ENCODE measurements around the gene PICK1.
"Not testable (repeated sequence)": the region's sequence is repeated elsewhere in the genome, so short reads cannot be mapped to it uniquely, and the experiment has no call there.

The PICK1 gene

GRCh38 chr22:38077096-38077495 is 19.9 kb downstream of the PICK1 start:
- TF ChIP-seq, protein P1, sequence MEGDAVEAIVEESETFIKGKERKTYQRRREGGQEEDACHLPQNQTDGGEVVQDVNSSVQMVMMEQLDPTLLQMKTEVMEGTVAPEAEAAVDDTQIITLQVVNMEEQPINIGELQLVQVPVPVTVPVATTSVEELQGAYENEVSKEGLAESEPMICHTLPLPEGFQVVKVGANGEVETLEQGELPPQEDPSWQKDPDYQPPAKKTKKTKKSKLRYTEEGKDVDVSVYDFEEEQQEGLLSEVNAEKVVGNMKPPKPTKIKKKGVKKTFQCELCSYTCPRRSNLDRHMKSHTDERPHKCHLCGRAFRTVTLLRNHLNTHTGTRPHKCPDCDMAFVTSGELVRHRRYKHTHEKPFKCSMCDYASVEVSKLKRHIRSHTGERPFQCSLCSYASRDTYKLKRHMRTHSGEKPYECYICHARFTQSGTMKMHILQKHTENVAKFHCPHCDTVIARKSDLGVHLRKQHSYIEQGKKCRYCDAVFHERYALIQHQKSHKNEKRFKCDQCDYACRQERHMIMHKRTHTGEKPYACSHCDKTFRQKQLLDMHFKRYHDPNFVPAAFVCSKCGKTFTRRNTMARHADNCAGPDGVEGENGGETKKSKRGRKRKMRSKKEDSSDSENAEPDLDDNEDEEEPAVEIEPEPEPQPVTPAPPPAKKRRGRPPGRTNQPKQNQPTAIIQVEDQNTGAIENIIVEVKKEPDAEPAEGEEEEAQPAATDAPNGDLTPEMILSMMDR (IDR thresholded peaks at IDR 0.05; ENCODE audit: unreplicated experiment in 3 of 3), result no peak
- Mint-ChIP-seq H3K27me3 (ENCODE audit: low read depth) (peaks cover 8% of the 10 kb centered on the region), H3K27ac (no peak overlapping the region), H3K9me3 (no peaks in the 10 kb centered on the region), H3K4me1 (no peaks in the 10 kb centered on the region), H3K36me3 (ENCODE audit: low read depth) (peaks cover 8% of the 10 kb centered on the region), H3K4me3 (no peak overlapping the region)

DNA sequence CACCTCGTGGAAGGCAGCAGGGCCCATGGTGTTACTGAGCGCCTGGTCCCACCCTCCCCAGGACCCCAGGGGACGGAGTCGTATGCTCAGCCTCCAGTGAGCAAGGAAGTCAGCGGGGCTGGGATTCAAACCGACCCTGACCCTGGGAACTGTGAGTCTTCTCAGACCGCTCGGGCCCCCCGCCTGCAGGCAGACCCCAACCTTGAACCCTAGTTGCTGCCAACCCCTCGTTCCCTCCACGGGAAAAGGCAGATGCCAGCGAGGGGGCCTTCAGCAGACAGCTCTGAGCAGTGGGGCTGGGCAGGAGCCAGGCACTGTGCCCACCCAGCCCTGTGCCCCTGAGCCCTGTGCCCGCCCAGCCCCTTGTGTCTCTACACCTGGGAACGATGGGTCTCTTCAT is 20.4 kb downstream of the PICK1 start:
- Mint-ChIP-seq H3K27ac (no peak overlapping the region), H3K4me1 (no peaks in the 10 kb centered on the region), H3K36me3 (ENCODE audit: low read depth) (peaks cover 4% of the 10 kb centered on the region), H3K9me3 (no peaks in the 10 kb centered on the region), H3K4me3 (no peak overlapping the region), H3K27me3 (ENCODE audit: low read depth) (peaks cover 8% of the 10 kb centered on the region)
- TF ChIP-seq, protein P1 (IDR thresholded peaks at IDR 0.05; ENCODE audit: unreplicated experiment in 3 of 3), result no peak

- no peaks in the 10 kb centered on the region for H3K4me1 Mint-ChIP-seq
- H3K27ac Mint-ChIP-seq, result no peak overlapping the region
- H3K4me3 Mint-ChIP-seq, result no peak overlapping the region
- TF ChIP-seq, protein P1 (IDR thresholded peaks at IDR 0.05; ENCODE audit: unreplicated experiment in 3 of 3), result no peak
- H3K9me3 Mint-ChIP-seq, result no peaks in the 10 kb centered on the region
- peaks cover 4% of the 10 kb centered on the region for H3K36me3 Mint-ChIP-seq (ENCODE audit: low read depth)
- peaks cover 8% of the 10 kb centered on the region for H3K27me3 Mint-ChIP-seq (ENCODE audit: low read depth)
These were observed 21.0 kb downstream of the PICK1 start for GRCh38 chr22:38078046-38078840.

DNA sequence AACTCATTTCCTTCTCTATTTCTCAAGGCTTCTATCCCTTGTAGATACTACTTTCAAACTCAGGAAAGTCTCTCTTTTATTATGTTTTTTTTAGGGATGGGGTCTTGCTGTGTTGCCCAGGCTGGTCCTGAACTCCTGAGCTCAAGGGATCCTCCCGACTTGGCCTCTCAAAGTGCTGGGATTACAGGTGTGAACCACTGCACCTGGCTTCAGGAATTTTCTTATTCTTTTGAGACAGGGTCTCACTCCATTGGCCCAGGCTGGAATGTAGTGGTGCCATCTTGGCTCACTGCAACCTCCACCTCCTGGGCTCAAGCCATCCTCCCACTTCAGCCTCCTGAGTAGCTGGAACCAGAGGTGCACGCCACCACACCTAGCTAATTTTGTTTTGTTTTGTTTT is 22.0 kb downstream of the PICK1 start:
- not testable (repeated sequence) for H3K9me3 Mint-ChIP-seq; H3K27me3 Mint-ChIP-seq (ENCODE audit: low read depth); H3K27ac Mint-ChIP-seq; H3K4me3 Mint-ChIP-seq; H3K36me3 Mint-ChIP-seq (ENCODE audit: low read depth); H3K4me1 Mint-ChIP-seq

DNA sequence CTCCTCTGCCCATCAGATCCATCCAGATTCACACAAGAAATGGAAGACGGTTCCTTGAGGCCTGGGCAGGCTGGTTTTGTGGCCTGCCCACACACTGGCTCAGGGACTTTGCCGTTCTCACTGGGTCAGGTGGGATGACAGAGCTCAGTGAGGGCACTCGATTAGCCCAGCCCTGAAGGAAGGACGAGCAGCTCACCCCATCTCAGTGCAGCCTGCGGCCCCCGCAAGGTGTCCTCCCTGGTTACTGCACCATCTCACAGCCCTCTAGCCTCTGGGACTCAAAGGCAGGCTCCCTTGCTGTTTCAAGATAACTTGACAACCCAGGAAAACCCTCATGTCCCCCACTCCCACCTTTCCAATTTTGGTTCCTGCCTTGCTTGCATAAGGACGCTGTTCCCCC is 22.6 kb downstream of the PICK1 start:
- TF ChIP-seq, protein P1 (IDR thresholded peaks at IDR 0.05; ENCODE audit: unreplicated experiment in 3 of 3), result no peak
- Mint-ChIP-seq H3K27me3 (ENCODE audit: low read depth) (peaks cover 8% of the 10 kb centered on the region), H3K36me3 (ENCODE audit: low read depth) (no peaks in the 10 kb centered on the region)

GRCh38 chr22:38080474-38080849 is 23.3 kb downstream of the PICK1 start:
- TF ChIP-seq, protein P1 (IDR thresholded peaks at IDR 0.05; ENCODE audit: unreplicated experiment in 3 of 3), result no peak
- H3K9me3 Mint-ChIP-seq, result no peaks in the 10 kb centered on the region
- H3K4me1 Mint-ChIP-seq, result no peaks in the 10 kb centered on the region
- no peak overlapping the region for H3K27ac Mint-ChIP-seq
- no peak overlapping the region for H3K4me3 Mint-ChIP-seq
- H3K27me3 Mint-ChIP-seq (ENCODE audit: low read depth), result peaks cover 8% of the 10 kb centered on the region
- no peaks in the 10 kb centered on the region for H3K36me3 Mint-ChIP-seq (ENCODE audit: low read depth)

More for the DNA sequence above, 22.6 kb downstream of the PICK1 start:
- no peak overlapping the region for H3K27ac Mint-ChIP-seq
- H3K4me1 Mint-ChIP-seq, result no peaks in the 10 kb centered on the region
- no peaks in the 10 kb centered on the region for H3K9me3 Mint-ChIP-seq
- no peak overlapping the region for H3K4me3 Mint-ChIP-seq
